Keratinocyte (primary cell): ENCODE results near the gene GRAMD1B. TPM values are rescaled to one million over a fixed set of nuclear protein-coding genes. Genes with fewer than 3 reads are reported as not detected.

Experiments used
- DNase-seq: peaks from one replicate; pipeline ENCODE4 v3.0.0-alpha.2; 2011; ENCODE audit warnings: low read depth, missing footprints, low spot score
- FAIRE-seq: peaks from 2 replicates; lab custom pipeline; 2011; peaks lifted over from hg19 to GRCh38; lab: Jason Lieb, UNC
- H2AFZ ChIP-seq: 2 replicates; pipeline ENCODE4 v1.6.0; 2012; ENCODE audit warnings: low read length, control low read depth, inconsistent platforms; ENCODE audit not compliant: control insufficient read depth
- H3K27ac ChIP-seq: 2 replicates; pipeline ENCODE4 v1.5.1; 2011; ENCODE audit warnings: low read length; ENCODE audit not compliant: control insufficient read depth, insufficient read depth
- H3K27me3 ChIP-seq: 3 replicates; pipeline ENCODE4 v1.6.0; 2011; ENCODE audit warnings: low read length; ENCODE audit not compliant: control insufficient read depth, insufficient read depth; ENCODE audit errors: extremely low read depth
- H3K36me3 ChIP-seq, 2 experiments: 2 replicates in 1 of 2; 3 replicates in 1 of 2; pipeline ENCODE4 v1.5.1; 2011; ENCODE audit warnings: low read length in 2 of 2, mild to moderate bottlenecking in 1 of 2; ENCODE audit not compliant: control insufficient read depth in 2 of 2, insufficient read depth in 2 of 2; ENCODE audit errors: extremely low read depth in 1 of 2
- H3K4me1 ChIP-seq: 3 replicates; pipeline ENCODE4 v1.5.1; 2011; ENCODE audit warnings: low read length; ENCODE audit not compliant: control insufficient read depth, insufficient read depth; ENCODE audit errors: extremely low read depth
- H3K4me2 ChIP-seq: 3 replicates; pipeline ENCODE4 v1.6.0; 2011; ENCODE audit warnings: low read depth, low read length; ENCODE audit not compliant: control insufficient read depth, insufficient read depth; ENCODE audit errors: extremely low read depth
- H3K4me3 ChIP-seq, 3 experiments: fragments of 200-600 bp in 1 of 3; sonication (generic) in 1 of 3; 2 replicates in 2 of 3; 3 replicates in 1 of 3; pipeline ENCODE4 v1.5.1; 2011 to 2016; ENCODE audit warnings: low read length in 3 of 3, mild to moderate bottlenecking in 3 of 3, control low read depth in 2 of 3, inconsistent platforms in 1 of 3, low read depth in 1 of 3, mixed read lengths in 1 of 3, mixed run types in 1 of 3, moderate library complexity in 1 of 3; ENCODE audit not compliant: control insufficient read depth in 2 of 3, insufficient read depth in 2 of 3; ENCODE audit errors: extremely low read depth in 1 of 3
- H3K79me2 ChIP-seq: 2 replicates; pipeline ENCODE4 v1.6.0; 2012; ENCODE audit warnings: low read length; ENCODE audit not compliant: control insufficient read depth, insufficient read depth
- H3K9ac ChIP-seq: 3 replicates; pipeline ENCODE4 v1.6.0; 2011; ENCODE audit warnings: low read length; ENCODE audit not compliant: control insufficient read depth, insufficient read depth; ENCODE audit errors: extremely low read depth
- H3K9me1 ChIP-seq: 3 replicates; pipeline ENCODE4 v1.6.0; 2011; ENCODE audit warnings: low read length; ENCODE audit not compliant: control insufficient read depth, insufficient read depth; ENCODE audit errors: extremely low read depth
- H3K9me3 ChIP-seq: 2 replicates; pipeline ENCODE4 v1.5.1; 2012; ENCODE audit warnings: low read depth, low read length; ENCODE audit not compliant: control insufficient read depth
- H4K20me1 ChIP-seq: 3 replicates; pipeline ENCODE4 v1.6.0; 2011; ENCODE audit warnings: low read length; ENCODE audit not compliant: control insufficient read depth, insufficient read depth; ENCODE audit errors: extremely low read depth
- CTCF ChIP-seq, 3 experiments: IDR thresholded peaks in 1 of 3; conservative IDR thresholded peaks in 1 of 3; optimal IDR thresholded peaks in 1 of 3; 2 replicates in 2 of 3; 3 replicates in 1 of 3; pipeline versions ENCODE3 to v1.5.1; 2011; ENCODE audit warnings: low read length in 3 of 3, mild to moderate bottlenecking in 3 of 3, moderate library complexity in 2 of 3, control low read depth in 1 of 3, inconsistent platforms in 1 of 3; ENCODE audit not compliant: insufficient read depth in 2 of 3; ENCODE audit errors: extremely low read depth in 1 of 3
- EZH2 ChIP-seq: IDR thresholded peaks from one replicate; pipeline ENCODE4 v1.6.1; 2012; ENCODE audit warnings: inconsistent platforms, mild to moderate bottlenecking, low read length, moderate library complexity
- dilution Hi-C: fragments of 300-500 bp; cut with MboI; formaldehyde crosslinking; loops from one replicate; pipeline ENCODE4 v1.7.0; 2020; ENCODE audit warnings: low sequenced_read_pairs; ENCODE audit not compliant: extremely low pct_ligation_motif_present
- polyA plus RNA-seq, 5 experiments: library from polyadenylated mRNA; depleted of rRNA in 3 of 5; stranded (reverse) in 3 of 5; stranded (forward) in 1 of 5; unstranded in 1 of 5; fragments of >200 nt; gene quantifications; 1 replicate in 1 of 5; 2 replicates in 3 of 5; 3 replicates in 1 of 5; pipeline versions ENCODE4 v1.2.1 to v1.2.3, GENCODE V29; 2011 to 2012; ENCODE audit warnings: missing spikeins in 2 of 5, low read depth in 1 of 5, low replicate concordance in 1 of 5

Gene GRAMD1B
- polyA plus RNA-seq, 1 donor (not counting 4 experiments of a cell fraction or from before 2014, with no cell fraction given), result 0.04 TPM

GRCh38 chr11:123470842-123471241, 40.8 kb downstream of the GRAMD1B start:
- Histone ChIP-seq H3K27ac (no peak overlapping the region), H3K4me3 (no peak overlapping the region), H3K4me1 (no peaks in the 10 kb centered on the region), H3K4me2 (no peak overlapping the region), H3K27me3 (no peaks in the 10 kb centered on the region), H3K36me3 (no peaks in the 10 kb centered on the region), H3K9me1 (no peaks in the 10 kb centered on the region), H3K9me3 (no peaks in the 10 kb centered on the region), H4K20me1 (no peaks in the 10 kb centered on the region), H2AFZ (no peak overlapping the region), H3K79me2 (no peaks in the 10 kb centered on the region), H3K9ac (no peak overlapping the region)
- DNase-seq, result no peak
- no peak for TF ChIP-seq CTCF (optimal IDR thresholded peaks at IDR 0.05 in 1 of 3, IDR thresholded peaks at IDR 0.05 in 1 of 3, conservative IDR thresholded peaks at IDR 0.05 in 1 of 3; ENCODE audit: extremely low read depth in 1 of 3, insufficient read depth in 2 of 3, low read length in 3 of 3)
- no peak for TF ChIP-seq EZH2
- FAIRE-seq, result no peak
- dilution Hi-C loops, result no loop called here

- H3K9ac ChIP-seq, result no peak overlapping the region
- H3K36me3 ChIP-seq, result no peaks in the 10 kb centered on the region
- no peak overlapping the region for H3K27ac ChIP-seq
- no peak for DNase-seq
- FAIRE-seq, result no peak
- H2AFZ ChIP-seq, result no peak overlapping the region
- no peaks in the 10 kb centered on the region for H3K9me3 ChIP-seq
- H4K20me1 ChIP-seq, result no peaks in the 10 kb centered on the region
- H3K4me3 ChIP-seq, result no peak overlapping the region
- H3K79me2 ChIP-seq, result no peaks in the 10 kb centered on the region
- no peaks in the 10 kb centered on the region for H3K27me3 ChIP-seq
- H3K9me1 ChIP-seq, result no peaks in the 10 kb centered on the region
- TF ChIP-seq EZH2 (no peak), CTCF (optimal IDR thresholded peaks at IDR 0.05 in 1 of 3, IDR thresholded peaks at IDR 0.05 in 1 of 3, conservative IDR thresholded peaks at IDR 0.05 in 1 of 3; ENCODE audit: extremely low read depth in 1 of 3, insufficient read depth in 2 of 3, low read length in 3 of 3) (no peak)
- dilution Hi-C loops, result no loop called here
- H3K4me1 ChIP-seq, result no peaks in the 10 kb centered on the region
- H3K4me2 ChIP-seq, result no peak overlapping the region
Observed at GRCh38 chr11:123472236-123472935, 42.3 kb downstream of the GRAMD1B start.
